Measurements from ENCODE around the gene DCUN1D1. TPM values are rescaled to one million over a fixed set of nuclear protein-coding genes. Genes with fewer than 3 reads are reported as not detected.

Gene DCUN1D1
- total RNA-seq, 2 donors from 2014 or later: 14.2 to 23.5 TPM

- Histone ChIP-seq H3K36me3 (no peaks in the 10 kb centered on the region), H3K4me3 (no peak overlapping the region), H3K9me3 (no peaks in the 10 kb centered on the region), H3K27ac (no peak overlapping the region), H3K4me1 (peaks cover 0 to 28% of the 10 kb centered on the region in 2 donors), H3K27me3 (no peaks in the 10 kb centered on the region)
- no peak for DNase-seq (ENCODE audit: low spot score)
- TF ChIP-seq CTCF (IDR thresholded peaks at IDR 0.05): no peak
These were observed 16.2 kb downstream of the DCUN1D1 start for GRCh38 chr3:182964179-182964578.

GRCh38 chr3:182962166-182962565 lies 18.2 kb downstream of the DCUN1D1 start:
- Histone ChIP-seq H3K9me3 (no peaks in the 10 kb centered on the region), H3K36me3 (no peaks in the 10 kb centered on the region), H3K27me3 (no peaks in the 10 kb centered on the region), H3K4me1 (peaks cover 0 to 15% of the 10 kb centered on the region in 2 donors), H3K27ac (no peak overlapping the region), H3K4me3 (no peak overlapping the region)
- TF ChIP-seq CTCF (IDR thresholded peaks at IDR 0.05): no peak
- DNase-seq (ENCODE audit: low spot score): no peak

- Histone ChIP-seq H3K4me1 (peaks cover 0 to 15% of the 10 kb centered on the region in 2 donors), H3K27me3 (no peaks in the 10 kb centered on the region), H3K27ac (no peak overlapping the region), H3K36me3 (no peaks in the 10 kb centered on the region), H3K9me3 (no peaks in the 10 kb centered on the region), H3K4me3 (no peak overlapping the region)
- TF ChIP-seq CTCF (IDR thresholded peaks at IDR 0.05): no peak
- DNase-seq (ENCODE audit: low spot score): no peak
These were observed 20.6 kb downstream of the DCUN1D1 start for GRCh38 chr3:182959474-182960350.

- Histone ChIP-seq H3K4me1 (peaks cover 0 to 15% of the 10 kb centered on the region in 2 donors), H3K27ac (no peak overlapping the region), H3K36me3 (peaks cover 5% of the 10 kb centered on the region), H3K4me3 (no peak overlapping the region), H3K9me3 (no peaks in the 10 kb centered on the region), H3K27me3 (no peaks in the 10 kb centered on the region)
- DNase-seq (ENCODE audit: low spot score): no peak
- TF ChIP-seq CTCF (IDR thresholded peaks at IDR 0.05): no peak
These were observed 22.6 kb downstream of the DCUN1D1 start for GRCh38 chr3:182957676-182958266.

GRCh38 chr3:182957226-182957625 lies 23.1 kb downstream of the DCUN1D1 start:
- TF ChIP-seq CTCF (IDR thresholded peaks at IDR 0.05): no peak
- H3K27ac ChIP-seq: no peak overlapping the region

More at GRCh38 chr3:182957226-182957625, 23.1 kb downstream of the DCUN1D1 start:
- H3K36me3 ChIP-seq: peaks cover 5% of the 10 kb centered on the region
- DNase-seq (ENCODE audit: low spot score): no peak
- H3K9me3 ChIP-seq: no peaks in the 10 kb centered on the region
- no peak overlapping the region for H3K4me3 ChIP-seq
- no peaks in the 10 kb centered on the region for H3K27me3 ChIP-seq
- peaks cover 0 to 10% of the 10 kb centered on the region in 2 donors for H3K4me1 ChIP-seq
